ENCODE results near the gene PTPRG.
"Not testable (repeated sequence)": the region's sequence is repeated elsewhere in the genome, so short reads cannot be mapped to it uniquely, and the experiment has no call there.

Gene PTPRG

GRCh38 chr3:61684386-61684785 is 123.0 kb downstream of the PTPRG start:
- DNase-seq (ENCODE audit: low read depth in 2 of 2), result no peak

- DNase-seq (ENCODE audit: low read depth in 2 of 2), result no peak
Measured at GRCh38 chr3:61685755-61686154, 124.4 kb downstream of the PTPRG start.

- DNase-seq (ENCODE audit: low read depth in 2 of 2), result no peak
Measured at GRCh38 chr3:61686228-61686648, 124.9 kb downstream of the PTPRG start.

- DNase-seq (ENCODE audit: low read depth in 2 of 2), result no peak
Measured at GRCh38 chr3:61687206-61687605, 125.8 kb downstream of the PTPRG start.

GRCh38 chr3:61687663-61688306 is 126.4 kb downstream of the PTPRG start:
- DNase-seq (ENCODE audit: low read depth in 2 of 2), result no peak

- no peak for DNase-seq (ENCODE audit: low read depth in 2 of 2)
Measured at GRCh38 chr3:61688307-61688984, 127.1 kb downstream of the PTPRG start.

- DNase-seq (ENCODE audit: low read depth in 2 of 2), result no peak
Measured at GRCh38 chr3:61690016-61690415, 128.6 kb downstream of the PTPRG start.

GRCh38 chr3:61691466-61691865 is 130.1 kb downstream of the PTPRG start:
- no peak for DNase-seq (ENCODE audit: low read depth in 2 of 2)

GRCh38 chr3:61697301-61697700 is 135.9 kb downstream of the PTPRG start:
- no peak for DNase-seq (ENCODE audit: low read depth in 2 of 2)

- not testable (repeated sequence) for DNase-seq (ENCODE audit: low read depth in 2 of 2)
Measured at GRCh38 chr3:61698278-61699072, 137.1 kb downstream of the PTPRG start.

GRCh38 chr3:61699622-61700021 is 138.3 kb downstream of the PTPRG start:
- DNase-seq (ENCODE audit: low read depth in 2 of 2), result no peak

GRCh38 chr3:61701011-61701410 is 139.6 kb downstream of the PTPRG start:
- no peak for DNase-seq (ENCODE audit: low read depth in 2 of 2)

- DNase-seq (ENCODE audit: low read depth in 2 of 2), result no peak
Measured at GRCh38 chr3:61702453-61702852, 141.1 kb downstream of the PTPRG start.

- DNase-seq (ENCODE audit: low read depth in 2 of 2), result no peak
Measured at GRCh38 chr3:61704807-61705206, 143.4 kb downstream of the PTPRG start.

GRCh38 chr3:61707492-61707891 is 146.1 kb downstream of the PTPRG start:
- DNase-seq (ENCODE audit: low read depth in 2 of 2), result no peak

GRCh38 chr3:61710920-61711319 is 149.5 kb downstream of the PTPRG start:
- not testable (repeated sequence) for DNase-seq (ENCODE audit: low read depth in 2 of 2)

- DNase-seq (ENCODE audit: low read depth in 2 of 2), result no peak
Measured at GRCh38 chr3:61714225-61714624, 152.9 kb downstream of the PTPRG start.

- no peak for DNase-seq (ENCODE audit: low read depth in 2 of 2)
Measured at GRCh38 chr3:61715886-61716527, 154.6 kb downstream of the PTPRG start.

GRCh38 chr3:61716693-61717092 is 155.3 kb downstream of the PTPRG start:
- DNase-seq (ENCODE audit: low read depth in 2 of 2), result not testable (repeated sequence)

GRCh38 chr3:61718565-61718964 is 157.2 kb downstream of the PTPRG start:
- DNase-seq (ENCODE audit: low read depth in 2 of 2), result no peak

GRCh38 chr3:61719278-61719977 is 158.1 kb downstream of the PTPRG start:
- DNase-seq (ENCODE audit: low read depth in 2 of 2), result no peak

- no peak for DNase-seq (ENCODE audit: low read depth in 2 of 2)
Measured at GRCh38 chr3:61723038-61723437, 161.7 kb downstream of the PTPRG start.
